GM20000 (cell line): ENCODE data around the gene DHX58.

ENCODE experiments used
- DNase-seq: peaks from one replicate; pipeline ENCODE4 v3.0.0; 2012; ENCODE audit warnings: low spot score
- TF ChIP-seq, protein P1 (sequence below): IDR thresholded peaks from 2 replicates; pipeline ENCODE4 v1.5.1; 2012; ENCODE audit warnings: mild to moderate bottlenecking, control low read depth; ENCODE audit errors: extremely low read depth, missing control alignments

DHX58 gene

GRCh38 chr17:42060231-42060630, 52.3 kb downstream of the DHX58 start:
- no peak for DNase-seq
- TF ChIP-seq, protein P1, sequence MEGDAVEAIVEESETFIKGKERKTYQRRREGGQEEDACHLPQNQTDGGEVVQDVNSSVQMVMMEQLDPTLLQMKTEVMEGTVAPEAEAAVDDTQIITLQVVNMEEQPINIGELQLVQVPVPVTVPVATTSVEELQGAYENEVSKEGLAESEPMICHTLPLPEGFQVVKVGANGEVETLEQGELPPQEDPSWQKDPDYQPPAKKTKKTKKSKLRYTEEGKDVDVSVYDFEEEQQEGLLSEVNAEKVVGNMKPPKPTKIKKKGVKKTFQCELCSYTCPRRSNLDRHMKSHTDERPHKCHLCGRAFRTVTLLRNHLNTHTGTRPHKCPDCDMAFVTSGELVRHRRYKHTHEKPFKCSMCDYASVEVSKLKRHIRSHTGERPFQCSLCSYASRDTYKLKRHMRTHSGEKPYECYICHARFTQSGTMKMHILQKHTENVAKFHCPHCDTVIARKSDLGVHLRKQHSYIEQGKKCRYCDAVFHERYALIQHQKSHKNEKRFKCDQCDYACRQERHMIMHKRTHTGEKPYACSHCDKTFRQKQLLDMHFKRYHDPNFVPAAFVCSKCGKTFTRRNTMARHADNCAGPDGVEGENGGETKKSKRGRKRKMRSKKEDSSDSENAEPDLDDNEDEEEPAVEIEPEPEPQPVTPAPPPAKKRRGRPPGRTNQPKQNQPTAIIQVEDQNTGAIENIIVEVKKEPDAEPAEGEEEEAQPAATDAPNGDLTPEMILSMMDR = no peak

GRCh38 chr17:42059815-42060214, 52.7 kb downstream of the DHX58 start:
- DNase-seq = no peak
- TF ChIP-seq, protein P1 = no peak

GRCh38 chr17:42058063-42058462, 54.5 kb downstream of the DHX58 start:
- no peak for DNase-seq
- TF ChIP-seq, protein P1 = no peak

DNA sequence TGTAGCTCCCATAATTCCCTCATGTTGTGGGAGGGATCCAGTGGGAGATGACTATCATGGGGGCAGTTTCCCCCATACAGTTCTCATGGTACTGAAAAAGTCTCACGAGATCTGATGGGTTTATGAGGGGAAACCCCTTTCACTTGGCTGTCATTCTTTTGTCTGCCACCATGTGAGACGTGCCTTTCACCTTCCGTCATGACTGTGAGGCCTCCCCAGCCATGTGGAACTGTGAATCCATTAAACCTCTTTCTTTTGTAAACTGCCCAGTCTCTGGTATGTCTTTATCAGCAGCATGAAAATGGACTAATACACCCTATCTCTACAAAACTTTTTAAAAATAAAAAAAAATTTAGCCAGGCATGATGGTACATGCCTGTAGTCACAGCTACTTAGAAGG, 55.9 kb downstream of the DHX58 start:
- TF ChIP-seq, protein P1 = no peak
- no peak for DNase-seq

- TF ChIP-seq, protein P1 = no peak
- no peak for DNase-seq
Observed at GRCh38 chr17:42055496-42055895, 57.0 kb downstream of the DHX58 start.

- no peak for DNase-seq
- TF ChIP-seq, protein P1 = no peak
Observed at GRCh38 chr17:42055027-42055426, 57.5 kb downstream of the DHX58 start.

DNA sequence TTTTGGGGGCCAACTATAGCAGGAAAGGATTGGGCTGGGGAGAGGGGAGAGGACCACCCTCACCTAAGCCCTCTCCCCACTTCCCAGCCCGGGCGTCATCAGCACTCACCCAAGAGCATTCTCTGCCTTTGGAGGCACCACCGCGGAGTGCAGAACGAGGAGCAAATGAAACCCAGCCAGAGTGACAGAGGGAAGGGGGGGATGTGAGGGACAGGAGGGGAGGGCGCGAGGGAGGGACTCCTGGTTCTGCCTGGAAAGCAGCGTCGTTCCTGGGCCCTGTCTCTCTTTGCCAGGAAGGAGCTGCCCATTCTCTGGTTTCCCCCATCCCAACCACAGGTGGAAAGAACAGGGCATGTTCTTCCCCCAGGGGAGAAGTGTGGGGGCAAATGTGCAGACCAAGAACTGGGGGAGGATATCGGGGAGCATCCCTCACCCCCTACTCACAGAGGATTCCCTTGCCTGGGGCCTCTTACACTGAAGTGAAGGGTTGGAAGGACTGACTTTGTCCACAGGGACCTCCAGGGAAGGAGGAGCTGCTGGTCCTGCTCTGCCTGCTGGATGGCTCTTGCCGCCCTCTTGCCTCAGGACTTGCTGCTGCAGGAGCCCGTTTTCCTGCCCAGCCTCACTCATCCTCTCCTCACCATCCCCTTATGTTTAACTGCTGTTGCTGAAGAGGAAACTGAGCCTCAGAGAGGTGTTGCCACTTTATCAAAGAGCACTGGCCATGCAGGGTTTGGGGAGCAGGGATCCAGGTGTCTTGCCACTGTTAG, 58.6 kb downstream of the DHX58 start:
- TF ChIP-seq, protein P1 = no peak
- no peak for DNase-seq
